Activated CD4-positive, alpha-beta memory T cell treated with anti-CD3 and anti-CD28 coated beads for 36 hours (primary cell): ENCODE data around the gene ENO2. TPM values are rescaled to one million over a fixed set of nuclear protein-coding genes. Genes with fewer than 3 reads are reported as not detected.

Experiments used
- CTCF ChIA-PET: fragments of 350-600 bp; sonication (Branson Sonifier 250); formaldehyde crosslinking; loops from one replicate; lab custom pipeline; 2021; ENCODE audit warnings: antibody characterized with exemption, inconsistent platforms; lab: Charles Lee
- POLR2A ChIA-PET: fragments of 350-600 bp; sonication (Branson Sonifier 250); formaldehyde crosslinking; loops from one replicate; lab custom pipeline; 2021; ENCODE audit warnings: antibody characterized with exemption; lab: Charles Lee
- DNase-seq: peaks from one replicate; pipeline ENCODE4 v3.0.0-alpha.2; 2020
- H3K27ac Mint-ChIP-seq: one replicate; pipeline ENCODE4 v1.8.0; 2021; ENCODE audit warnings: mixed read lengths
- H3K27me3 Mint-ChIP-seq: one replicate; pipeline ENCODE4 v1.8.0; 2021; ENCODE audit warnings: mixed read lengths
- H3K36me3 Mint-ChIP-seq: one replicate; pipeline ENCODE4 v1.8.0; 2021; ENCODE audit warnings: mixed read lengths
- H3K4me1 Mint-ChIP-seq: one replicate; pipeline ENCODE4 v1.8.0; 2021; ENCODE audit warnings: low read depth, mixed read lengths
- H3K4me3 Mint-ChIP-seq: one replicate; pipeline ENCODE4 v1.8.0; 2021; ENCODE audit warnings: mild to moderate bottlenecking, mixed read lengths
- H3K9me3 Mint-ChIP-seq: one replicate; pipeline ENCODE4 v1.8.0; 2021; ENCODE audit warnings: mixed read lengths
- intact Hi-C: fragments of 100-400 bp; cut with micrococcal nuclease; formaldehyde crosslinking; loops from one replicate; pipeline ENCODE4 v1.15.1; 2023
- total RNA-seq, 2 experiments: library from RNA; stranded (reverse); gene quantifications; one replicate each; pipeline ENCODE4 v1.2.3, GENCODE V29; 2021

Gene ENO2
- total RNA-seq, 2 experiments from 2014 or later = 185 to 193 TPM

- CTCF ChIA-PET = interaction anchor here (0.6 to 15.9 kb wide), 4 partner anchors 9 to 157 kb away, joined by 3 to 586 read pairs (median 10); partner anchors contain the start of gene C1RL
- POLR2A ChIA-PET = interaction anchor here (0.8 to 11.8 kb wide), 5 partner anchors 7 to 85 kb away, joined by 3 to 507 read pairs (median 19); partner anchors contain the start of genes C12orf57 and RNU7-1
- intact Hi-C loops = no loop called here
- H3K4me3 Mint-ChIP-seq = peak within 1 kb of the TSS; percentile 98
- H3K27me3 Mint-ChIP-seq = no peaks in the 10 kb centered on the region
- H3K9me3 Mint-ChIP-seq = no peaks in the 10 kb centered on the region
- peaks cover 50% of the 10 kb centered on the region for H3K36me3 Mint-ChIP-seq
- H3K27ac Mint-ChIP-seq = peak within 1 kb of the TSS; percentile 97
- peak; percentile 76 for DNase-seq
- peaks cover 63% of the 10 kb centered on the region for H3K4me1 Mint-ChIP-seq
Measured at GRCh38 chr12:6950811-6951540, 36.6 kb downstream of the ENO2 start, which contains the start of gene PTPN6. PTPN6 (plus strand) TSS chr12:6951356; CDS start chr12:6951513, 157 bp downstream.

GRCh38 chr12:6951551-6952120 is 37.3 kb downstream of the ENO2 start:
- Mint-ChIP-seq H3K4me3 (peak overlapping the region; percentile 98), H3K4me1 (peaks cover 69% of the 10 kb centered on the region), H3K27me3 (no peaks in the 10 kb centered on the region), H3K9me3 (no peaks in the 10 kb centered on the region), H3K27ac (peak overlapping the region; percentile 97), H3K36me3 (peaks cover 54% of the 10 kb centered on the region)
- DNase-seq = peak; percentile 50
- CTCF ChIA-PET = interaction anchor here (0.6 to 15.9 kb wide), 9 partner anchors 8 to 156 kb away, joined by 3 to 586 read pairs (median 5); partner anchors contain the start of genes C12orf57, C1RL and RNU7-1
- intact Hi-C loops = no loop called here
- POLR2A ChIA-PET = interaction anchor here (0.8 to 11.8 kb wide), 6 partner anchors 8 to 85 kb away, joined by 3 to 507 read pairs (median 14); partner anchors contain the start of genes C12orf57 and RNU7-1

GRCh38 chr12:6952121-6952862 is 37.9 kb downstream of the ENO2 start:
- POLR2A ChIA-PET = interaction anchor here (0.8 to 11.8 kb wide), 5 partner anchors 8 to 23 kb away, joined by 3 to 507 read pairs (median 19); partner anchors contain the start of genes C12orf57 and RNU7-1
- Mint-ChIP-seq H3K9me3 (no peaks in the 10 kb centered on the region), H3K27ac (peak overlapping the region; percentile 97), H3K4me3 (peak overlapping the region; percentile 98), H3K4me1 (peaks cover 70% of the 10 kb centered on the region), H3K36me3 (peaks cover 58% of the 10 kb centered on the region), H3K27me3 (no peaks in the 10 kb centered on the region)
- CTCF ChIA-PET = interaction anchor here (0.8 to 15.9 kb wide), 9 partner anchors 8 to 156 kb away, joined by 3 to 586 read pairs (median 5); partner anchors contain the start of genes C12orf57, C1RL and RNU7-1
- intact Hi-C loops = no loop called here
- no peak for DNase-seq

GRCh38 chr12:6952863-6953441 is 38.6 kb downstream of the ENO2 start:
- peaks cover 61% of the 10 kb centered on the region for H3K36me3 Mint-ChIP-seq
- peak overlapping the region; percentile 98 for H3K4me3 Mint-ChIP-seq
- no peaks in the 10 kb centered on the region for H3K9me3 Mint-ChIP-seq
- no peaks in the 10 kb centered on the region for H3K27me3 Mint-ChIP-seq
- intact Hi-C loops = loop anchor here (1.0 kb wide), 2 partner anchors 8 to 9 kb away; partner anchors contain the start of gene C12orf57
- peaks cover 70% of the 10 kb centered on the region for H3K4me1 Mint-ChIP-seq
- ChIA-PET CTCF (interaction anchor here (0.8 to 15.9 kb wide), 9 partner anchors 7 to 155 kb away, joined by 3 to 586 read pairs (median 5); partner anchors contain the start of genes C12orf57, C1RL and RNU7-1), POLR2A (interaction anchor here (0.7 to 11.8 kb wide), 5 partner anchors 7 to 29 kb away, joined by 3 to 507 read pairs (median 19); partner anchors contain the start of genes C12orf57 and RNU7-1)
- peak overlapping the region; percentile 97 for H3K27ac Mint-ChIP-seq
- peak; percentile 44 for DNase-seq

- Mint-ChIP-seq H3K9me3 (no peaks in the 10 kb centered on the region), H3K4me1 (peaks cover 71% of the 10 kb centered on the region), H3K27ac (peak overlapping the region; percentile 97), H3K4me3 (peak overlapping the region; percentile 98), H3K36me3 (peaks cover 68% of the 10 kb centered on the region), H3K27me3 (no peaks in the 10 kb centered on the region)
- POLR2A ChIA-PET = interaction anchor here (0.7 to 13.2 kb wide), 6 partner anchors 6 to 102 kb away, joined by 3 to 507 read pairs (median 28); partner anchors contain the start of genes C12orf57, PTPN6 and RNU7-1
- DNase-seq = peak; percentile 91
- intact Hi-C loops = loop anchor here (1.0 kb wide), 2 partner anchors 8 to 9 kb away; partner anchors contain the start of gene C12orf57
- CTCF ChIA-PET = interaction anchor here (1.0 to 15.9 kb wide), 5 partner anchors 4 to 154 kb away, joined by 3 to 586 read pairs (median 13); partner anchors contain the start of genes C12orf57, C1RL, PTPN6 and RNU7-1
Measured at GRCh38 chr12:6953442-6954315, 39.3 kb downstream of the ENO2 start.

- Mint-ChIP-seq H3K4me3 (peak overlapping the region; percentile 98), H3K9me3 (no peaks in the 10 kb centered on the region), H3K27ac (peak overlapping the region; percentile 97), H3K27me3 (no peaks in the 10 kb centered on the region), H3K4me1 (peaks cover 71% of the 10 kb centered on the region), H3K36me3 (peaks cover 76% of the 10 kb centered on the region)
- ChIA-PET POLR2A (interaction anchor here (0.8 to 13.2 kb wide), 3 partner anchors 7 to 103 kb away, joined by 3 to 507 read pairs (median 8); partner anchors contain the start of genes C12orf57, PTPN6 and RNU7-1), CTCF (interaction anchor here (0.6 to 15.9 kb wide), 5 partner anchors 5 to 17 kb away, joined by 3 to 586 read pairs (median 3); partner anchors contain the start of genes C12orf57, PTPN6 and RNU7-1)
- intact Hi-C loops = no loop called here
- DNase-seq = no peak
Measured at GRCh38 chr12:6954316-6955107, 40.1 kb downstream of the ENO2 start.

- ChIA-PET POLR2A (interaction anchor here (0.6 to 13.2 kb wide), 3 partner anchors 8 to 103 kb away, joined by 3 to 507 read pairs (median 8); partner anchors contain the start of genes C12orf57, PTPN6 and RNU7-1), CTCF (interaction anchor here (0.6 to 15.9 kb wide), 6 partner anchors 5 to 83 kb away, joined by 3 to 586 read pairs (median 3); partner anchors contain the start of genes C12orf57, PTPN6 and RNU7-1)
- no peak for DNase-seq
- Mint-ChIP-seq H3K27me3 (no peaks in the 10 kb centered on the region), H3K9me3 (no peaks in the 10 kb centered on the region), H3K4me1 (peaks cover 71% of the 10 kb centered on the region), H3K36me3 (peaks cover 82% of the 10 kb centered on the region), H3K4me3 (peak overlapping the region; percentile 98), H3K27ac (peak overlapping the region; percentile 97)
- intact Hi-C loops = no loop called here
Measured at GRCh38 chr12:6955108-6956020, 41.0 kb downstream of the ENO2 start.

- intact Hi-C loops = no loop called here
- Mint-ChIP-seq H3K36me3 (peaks cover 86% of the 10 kb centered on the region), H3K4me1 (peaks cover 75% of the 10 kb centered on the region), H3K27ac (peak overlapping the region; percentile 97), H3K9me3 (no peaks in the 10 kb centered on the region), H3K27me3 (no peaks in the 10 kb centered on the region), H3K4me3 (peak overlapping the region; percentile 98)
- CTCF ChIA-PET = interaction anchor here (1.0 to 15.9 kb wide), 5 partner anchors 4 to 84 kb away, joined by 3 to 586 read pairs (median 63); partner anchors contain the start of genes C12orf57, PTPN6 and RNU7-1
- peak; percentile 56 for DNase-seq
- POLR2A ChIA-PET = interaction anchor here (0.6 to 13.2 kb wide), 4 partner anchors 8 to 103 kb away, joined by 3 to 507 read pairs (median 6); partner anchors contain the start of genes C12orf57, PTPN6 and RNU7-1
Measured at GRCh38 chr12:6956021-6956727, 41.8 kb downstream of the ENO2 start.
